ENCODE measurements around the gene EYS. TPM values are rescaled to one million over a fixed set of nuclear protein-coding genes. Genes with fewer than 3 reads are reported as not detected.

The EYS gene
- total and polyA plus RNA-seq, 2 of the 8 experiments (the other 6 are each of a cell fraction or from before 2014, with no cell fraction given): 0.05 to 0.13 TPM

- TF ChIP-seq RXRA (IDR thresholded peaks at IDR 0.05; ENCODE audit: insufficient read depth, low read depth, low read length) (no peak), USF2 (IDR thresholded peaks at IDR 0.05; ENCODE audit: low read length) (no peak), BCL11A (IDR thresholded peaks at IDR 0.05; ENCODE audit: low read depth in 2 of 2, low read length in 2 of 2) (no peak), SIN3A (conservative IDR thresholded peaks at IDR 0.05 in 1 of 2, IDR thresholded peaks at IDR 0.05 in 1 of 2; ENCODE audit: low read depth in 1 of 2, low read length in 2 of 2) (no peak), SP1 (IDR thresholded peaks at IDR 0.05; ENCODE audit: low read depth, low read length) (no peak), SP4 (IDR thresholded peaks at IDR 0.05; ENCODE audit: low read length) (no peak)
Observed at GRCh38 chr6:63997221-63997620, 1709.8 kb downstream of the EYS start (continued).

All from H1 (cell line).